NCI-H82 treated with DMSO at 0.1 percent for 48 hours (cell line): ENCODE data around the gene KLC4.
"Not testable (repeated sequence)": the region's sequence is repeated elsewhere in the genome, so short reads cannot be mapped to it uniquely, and the experiment has no call there.

Experiments
- DNase-seq: peaks from one replicate; lab custom pipeline; 2025; ENCODE audit not compliant: unreplicated experiment; lab: John Stamatoyannopoulos, UW

Gene KLC4

DNA sequence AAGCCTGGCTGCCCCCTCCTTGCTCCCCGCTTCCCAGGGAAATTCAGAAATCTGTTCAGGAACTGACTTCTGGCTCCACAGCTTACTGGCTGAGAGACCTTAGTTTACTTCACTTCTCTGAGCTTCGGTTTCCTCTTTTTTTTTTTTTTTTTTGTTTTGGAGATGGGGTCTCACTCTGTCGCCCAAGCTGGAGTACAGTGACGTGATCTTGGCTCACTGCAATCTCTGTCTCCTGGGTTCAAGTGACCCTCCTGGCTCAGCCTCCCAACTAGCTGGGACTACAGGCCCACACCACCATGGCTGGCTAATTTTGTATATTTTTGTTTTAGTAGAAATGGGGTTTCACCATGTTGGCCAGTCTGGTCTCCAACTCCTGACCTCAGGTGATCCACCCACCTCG is 31.6 kb downstream of the KLC4 start:
- no peak for DNase-seq

- DNase-seq: no peak
These were observed 32.1 kb downstream of the KLC4 start for GRCh38 chr6:43091436-43091991.

GRCh38 chr6:43092635-43093034 is 33.2 kb downstream of the KLC4 start:
- DNase-seq: no peak

DNA sequence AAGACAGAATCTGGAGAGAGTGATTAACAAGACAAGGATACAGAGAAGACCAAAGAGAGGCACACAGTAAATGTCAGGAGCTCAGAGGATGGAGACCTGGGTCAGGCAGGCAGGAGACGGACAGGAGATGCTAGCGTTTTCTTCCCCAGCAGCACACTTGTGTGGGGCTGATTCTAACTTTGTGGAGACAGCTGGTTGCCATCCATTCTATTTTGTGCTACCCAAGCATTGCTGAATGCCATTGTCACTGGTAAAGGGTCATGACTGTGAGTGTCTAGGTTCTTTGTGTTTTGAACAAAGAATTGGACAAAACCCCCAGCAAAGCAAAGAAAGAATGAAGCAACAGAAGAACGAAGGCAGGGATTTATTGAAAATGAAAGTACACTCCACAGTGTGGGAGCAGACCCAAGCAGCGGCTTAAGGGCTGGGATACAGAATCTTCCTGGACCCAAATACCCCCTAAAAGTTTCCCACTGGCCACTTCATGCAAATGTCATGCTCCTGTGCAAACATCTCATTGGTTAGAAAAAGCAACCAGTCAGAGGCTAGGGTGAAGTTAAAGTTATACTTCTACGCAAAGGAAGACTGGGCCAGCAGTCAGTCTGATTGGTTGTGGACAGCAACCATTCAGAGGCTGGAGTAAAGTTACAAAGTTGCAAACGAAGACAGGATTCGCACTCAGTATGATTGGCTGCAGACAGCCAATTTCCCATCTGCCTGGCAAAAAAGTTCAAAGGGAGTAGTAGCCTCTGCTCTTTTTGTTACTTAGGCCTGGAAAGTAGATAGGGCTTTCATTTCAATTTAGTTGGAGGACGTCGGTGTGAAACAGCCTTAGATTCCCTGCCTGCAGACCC is 34.2 kb downstream of the KLC4 start:
- no peak for DNase-seq

DNA sequence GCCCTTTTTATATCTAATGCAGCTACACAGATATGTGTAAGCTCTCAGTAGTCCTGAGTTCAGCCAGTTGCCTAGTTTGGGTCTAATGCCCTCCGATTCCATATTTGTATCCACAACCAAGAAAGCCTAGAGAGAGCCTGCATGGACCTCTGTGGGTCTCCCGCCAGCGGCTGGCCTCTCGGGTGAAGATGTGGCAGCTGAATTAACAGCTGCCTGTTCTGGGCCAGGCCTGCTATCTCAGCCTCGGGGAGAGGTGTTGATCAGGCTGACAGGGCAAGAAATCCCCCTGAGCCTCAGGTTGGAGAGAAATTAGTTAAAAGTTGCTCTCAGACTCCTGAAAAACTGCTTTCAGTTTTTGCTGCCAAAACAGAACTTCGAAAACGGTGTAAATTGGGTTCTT is 36.5 kb downstream of the KLC4 start:
- DNase-seq: no peak

DNA sequence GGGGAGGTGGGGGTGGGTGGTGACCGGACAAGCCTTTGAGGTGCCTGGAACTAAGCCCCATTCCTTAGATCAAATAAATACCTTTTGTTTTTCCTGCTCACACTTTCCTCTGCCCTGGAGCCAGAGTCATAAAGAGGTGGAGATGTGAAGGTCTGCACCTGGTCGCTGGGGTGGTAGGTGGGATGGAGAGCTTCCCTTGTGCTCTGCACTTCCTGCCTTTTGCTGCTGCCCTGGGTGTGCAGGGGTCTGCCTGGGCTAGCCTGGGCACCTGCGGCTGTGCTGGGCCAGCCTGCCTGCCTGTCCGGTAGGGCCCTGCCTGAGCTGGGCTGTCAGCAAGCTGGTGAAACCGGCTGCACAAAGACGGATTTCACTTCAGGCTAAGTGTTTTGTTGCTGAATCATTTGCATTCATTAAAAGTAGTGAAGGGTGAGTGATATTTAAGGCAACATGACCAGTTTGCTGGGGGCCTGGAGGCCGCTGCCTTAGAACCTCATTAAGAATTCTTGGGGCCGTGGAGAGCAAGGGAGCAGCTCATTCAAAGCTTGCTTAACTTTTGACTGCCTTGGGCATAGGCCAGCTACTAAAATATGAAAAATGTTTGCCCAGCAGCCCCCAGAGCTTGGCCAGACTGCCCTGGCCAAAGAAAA is 37.1 kb downstream of the KLC4 start:
- no peak for DNase-seq

DNA sequence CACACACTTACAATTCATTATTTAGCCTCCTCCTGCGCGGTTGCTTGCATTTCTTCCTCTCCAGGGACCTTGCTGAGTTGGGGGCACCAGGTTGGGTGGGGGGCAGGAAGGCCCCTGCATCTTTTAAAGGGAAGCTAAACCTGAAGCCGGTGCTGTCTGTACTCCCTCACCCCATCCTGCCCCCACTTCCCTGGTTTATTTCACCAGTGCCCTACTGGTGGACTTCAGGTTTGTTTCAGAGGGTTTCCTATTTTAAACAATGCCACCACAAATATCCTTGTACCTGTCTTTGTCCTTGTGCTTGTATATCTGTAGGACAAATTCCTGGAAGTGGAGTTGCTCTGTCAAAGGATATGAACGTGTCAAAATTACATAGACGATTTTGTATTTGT is 37.7 kb downstream of the KLC4 start:
- DNase-seq: no peak

DNA sequence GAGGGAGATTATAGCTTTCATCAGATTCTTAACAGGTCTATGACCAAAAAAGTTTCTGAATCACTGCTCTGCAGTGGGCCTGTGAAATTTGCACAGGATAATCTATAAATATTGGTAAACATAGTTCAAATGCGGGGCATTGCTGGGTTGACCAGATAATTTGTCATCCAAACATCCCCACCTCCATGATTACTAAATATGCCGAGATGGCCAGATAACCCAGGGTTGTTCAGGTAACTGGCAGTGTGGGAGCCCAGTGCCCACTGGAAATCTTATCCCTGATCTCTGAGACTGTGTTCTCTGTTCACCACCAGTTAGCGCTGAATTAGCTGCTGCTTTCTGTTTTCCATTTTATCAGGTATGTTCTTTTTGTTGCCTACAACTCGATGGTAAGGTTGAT is 38.1 kb downstream of the KLC4 start:
- DNase-seq: no peak

DNA sequence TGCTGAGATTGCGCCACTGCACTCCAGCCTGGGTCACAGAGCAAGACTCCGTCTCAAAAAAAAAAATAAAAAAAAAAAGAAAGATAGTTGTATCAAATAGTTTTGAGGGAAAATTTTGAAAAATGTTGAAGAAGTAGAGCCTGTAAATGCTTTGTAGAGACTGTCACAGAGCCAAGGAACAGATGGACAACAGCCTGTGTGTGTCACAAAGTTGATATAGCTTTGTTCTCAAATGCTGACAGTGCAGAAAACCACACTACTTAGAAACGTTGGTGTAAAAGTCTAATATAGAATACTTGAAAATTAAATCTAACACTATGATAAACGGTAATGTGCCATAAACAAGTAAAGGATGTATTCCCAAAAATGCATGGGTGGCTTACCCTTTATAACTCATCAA is 42.1 kb downstream of the KLC4 start:
- no peak for DNase-seq

DNA sequence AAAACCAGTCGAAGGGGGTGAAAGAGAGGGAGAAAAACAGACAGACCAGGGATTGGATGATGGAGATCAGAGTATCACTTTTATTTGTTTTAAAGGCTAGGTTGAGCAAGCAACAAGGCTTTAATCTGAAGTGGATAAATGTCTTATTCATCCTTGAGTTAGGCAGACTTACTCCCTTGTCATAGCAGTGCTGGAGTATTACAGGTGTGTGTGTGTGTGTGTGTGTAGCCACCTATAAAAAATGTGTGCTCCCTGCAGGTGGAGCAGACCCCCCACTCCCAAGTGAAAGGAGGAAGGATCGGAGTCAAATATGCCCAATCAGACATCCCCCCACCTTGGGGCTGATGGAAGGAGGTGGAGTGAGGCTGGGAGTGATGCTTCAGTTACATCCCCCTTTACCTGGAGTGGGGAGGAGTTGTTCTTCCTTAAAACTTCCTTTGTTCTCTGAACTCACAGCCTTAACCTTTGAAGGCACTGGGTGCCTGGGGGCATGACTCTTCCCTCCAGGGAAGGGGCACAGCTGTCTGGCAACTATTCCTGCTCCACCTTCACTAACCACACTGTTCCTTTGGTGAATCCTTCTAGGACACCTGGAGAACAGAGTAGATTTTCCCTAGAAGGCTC is 43.9 kb downstream of the KLC4 start:
- no peak for DNase-seq

- DNase-seq: no peak
These were observed 46.2 kb downstream of the KLC4 start for GRCh38 chr6:43105538-43106222.

GRCh38 chr6:43107344-43108062 is 48.1 kb downstream of the KLC4 start:
- peak; percentile 32 for DNase-seq

- no peak for DNase-seq
These were observed 54.2 kb downstream of the KLC4 start for GRCh38 chr6:43113431-43114260.

GRCh38 chr6:43115365-43115764 is 55.9 kb downstream of the KLC4 start:
- no peak for DNase-seq

- not testable (repeated sequence) for DNase-seq
These were observed 58.0 kb downstream of the KLC4 start for GRCh38 chr6:43117466-43117865.

GRCh38 chr6:43119482-43119881 is 60.1 kb downstream of the KLC4 start:
- no peak for DNase-seq

DNA sequence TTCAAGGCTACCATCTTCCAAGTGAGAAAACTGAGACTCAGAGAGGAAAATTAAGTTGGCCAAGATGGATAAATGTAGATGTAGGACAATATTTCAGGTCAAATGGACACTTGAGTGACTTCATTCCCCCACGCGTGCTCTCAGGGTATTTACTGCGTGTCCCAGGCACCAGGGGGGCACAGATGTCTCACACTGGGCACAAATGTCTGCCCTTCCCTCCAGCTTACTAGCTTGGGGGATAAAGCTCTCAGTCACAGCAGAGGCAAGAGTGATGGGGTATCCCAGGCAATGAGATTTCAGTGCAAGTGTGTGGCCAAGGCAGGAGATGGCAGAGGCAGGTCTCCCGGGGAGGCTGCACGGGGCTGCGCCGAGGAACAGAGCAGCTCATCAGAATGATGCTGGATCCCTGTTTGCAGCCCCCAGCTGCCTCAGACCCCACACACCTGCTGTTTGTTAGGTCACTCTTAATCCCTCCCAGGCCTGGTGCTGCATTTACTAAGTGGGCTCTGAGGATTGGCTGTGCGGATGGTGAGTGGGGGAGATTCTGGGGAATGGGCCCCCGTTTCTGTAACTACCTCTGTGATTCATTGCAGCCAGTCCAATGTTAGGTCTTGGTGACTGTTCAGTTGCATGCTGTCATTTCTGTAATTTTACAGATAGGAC is 60.8 kb downstream of the KLC4 start:
- peak; percentile 19 for DNase-seq

DNA sequence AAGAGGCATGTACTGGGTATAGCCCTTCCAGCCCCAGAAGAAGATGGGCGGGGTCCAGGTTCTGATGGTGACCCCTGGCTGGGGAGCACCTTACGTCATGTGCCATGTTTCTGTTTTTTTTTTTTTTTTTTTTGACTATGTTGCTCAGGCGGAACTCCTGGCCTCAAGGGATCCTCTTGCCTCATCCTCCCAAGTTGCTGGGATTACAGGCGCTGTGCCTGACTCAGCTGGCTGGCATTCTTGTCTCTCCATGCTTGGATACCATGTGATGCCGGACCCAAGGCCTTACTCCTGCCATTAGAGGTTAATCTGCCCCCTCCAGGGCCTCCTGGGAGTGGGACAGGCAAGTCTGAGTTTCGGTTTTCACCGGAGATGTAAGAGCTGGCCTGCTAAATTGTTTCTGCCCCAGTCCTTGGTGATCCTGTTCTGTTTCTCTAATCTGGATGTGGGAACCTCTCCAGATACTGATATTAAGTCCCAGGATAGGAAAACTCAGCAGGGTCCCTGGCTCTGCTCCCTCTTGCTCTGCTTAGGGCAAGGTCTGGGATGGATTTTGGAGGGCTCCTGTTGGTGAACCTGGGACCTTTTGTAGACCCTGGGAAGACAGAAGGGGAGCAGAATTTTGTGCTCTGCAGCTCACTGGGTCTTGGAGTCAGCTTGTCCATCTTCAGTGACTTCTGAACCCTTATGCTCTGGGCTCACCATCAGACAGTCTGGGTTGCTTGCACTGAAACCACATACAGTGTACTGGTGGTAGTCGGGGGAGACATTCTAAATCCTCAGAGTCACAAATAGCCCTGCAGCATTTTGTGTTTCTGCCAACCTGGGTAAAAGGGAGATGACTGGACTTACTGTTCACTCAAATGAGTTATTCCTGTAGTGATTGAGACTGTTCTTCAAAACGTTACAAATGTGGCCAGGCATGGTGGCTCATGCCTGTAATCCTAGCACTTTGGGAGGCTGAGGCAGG is 61.8 kb downstream of the KLC4 start:
- no peak for DNase-seq
